HepG2 (cell line): ENCODE data around the gene TOR4A. TPM values are rescaled to one million over a fixed set of nuclear protein-coding genes. Genes with fewer than 3 reads are reported as not detected.
A peak's percentile ranks its signal among the peaks of the same experiment; 100 is the strongest.

ENCODE experiments used
- CBX1 ChIP-seq: IDR thresholded peaks from one replicate; pipeline ENCODE4 v1.6.1; 2016; ENCODE audit warnings: antibody characterized with exemption, low read depth
- FUBP1 ChIP-seq: sonication (generic); formaldehyde crosslinking; IDR thresholded peaks from 2 replicates; pipeline ENCODE4 v1.5.1; 2020; ENCODE audit warnings: missing genetic modification reagents, mild to moderate bottlenecking, borderline replicate concordance
- GATA4 ChIP-seq: sonication (generic); IDR thresholded peaks from 2 replicates; pipeline ENCODE4 v1.6.1; 2016; ENCODE audit warnings: antibody characterized with exemption, low read depth, borderline replicate concordance
- HINFP ChIP-seq: sonication (generic); formaldehyde crosslinking; IDR thresholded peaks from 2 replicates; pipeline ENCODE4 v1.4.0; 2020; ENCODE audit warnings: low read depth, mild to moderate bottlenecking, missing genetic modification reagents
- ISL2 ChIP-seq: sonication (generic); formaldehyde crosslinking; IDR thresholded peaks from 2 replicates; pipeline ENCODE4 v1.5.0; 2020; ENCODE audit warnings: missing genetic modification reagents
- SUZ12 ChIP-seq: fragments of 150-350 bp; IDR thresholded peaks from 2 replicates; pipeline ENCODE4 v1.6.1; 2014; ENCODE audit warnings: low read depth, low read length
- TMF1 ChIP-seq: sonication (generic); formaldehyde crosslinking; IDR thresholded peaks from 2 replicates; pipeline ENCODE4 v1.8.1; 2022; ENCODE audit warnings: low read depth, missing genetic modification reagents
- ZFAT ChIP-seq: sonication (generic); formaldehyde crosslinking; conservative IDR thresholded peaks from 2 replicates; pipeline ENCODE4 v1.8.1; 2023; ENCODE audit warnings: missing genetic modification reagents, inconsistent platforms
- ZNF121 ChIP-seq: sonication (generic); formaldehyde crosslinking; IDR thresholded peaks from 2 replicates; pipeline ENCODE4 v1.5.0; 2020; ENCODE audit warnings: mild to moderate bottlenecking, missing genetic modification reagents
- ZNF280D ChIP-seq: sonication (generic); formaldehyde crosslinking; IDR thresholded peaks from 2 replicates; pipeline ENCODE4 v1.5.1; 2020; ENCODE audit warnings: mild to moderate bottlenecking, missing genetic modification reagents
- ZNF792 ChIP-seq: IDR thresholded peaks from 2 replicates; pipeline ENCODE4 v1.6.1; 2016
- ZNF839 ChIP-seq: sonication (generic); formaldehyde crosslinking; IDR thresholded peaks from 2 replicates; pipeline ENCODE4 v1.4.0; 2020; ENCODE audit warnings: missing genetic modification reagents, mild to moderate bottlenecking, borderline replicate concordance
- polyA plus RNA-seq, 8 experiments: library from polyadenylated mRNA; depleted of rRNA in 3 of 8; stranded (reverse) in 7 of 8; unstranded in 1 of 8; fragments of >200 nt; fragmentation: Illumina TruSeq in 4 of 8; extraction: Trizol in 4 of 8; gene quantifications; 2 replicates each; pipeline versions ENCODE4 v1.2.1 to v1.2.3, GENCODE V29; 2011 to 2016; ENCODE audit warnings: low read depth in 4 of 8, missing spikeins in 1 of 8, mixed read lengths in 1 of 8; ENCODE audit not compliant: insufficient read depth in 1 of 8
- total RNA-seq, 5 experiments: library from RNA; depleted of rRNA; stranded (reverse); fragments of >200 nt; fragmentation: Illumina TruSeq; extraction: Trizol; gene quantifications; 2 replicates each; pipeline ENCODE4 v1.2.3, GENCODE V29; 2016; ENCODE audit warnings: low read depth in 1 of 5

The TOR4A gene
- total and polyA plus RNA-seq, 2 of the 13 experiments (the other 11 are each of a cell fraction or from before 2014, with no cell fraction given) = 11.1 to 14.2 TPM

- TF ChIP-seq ZNF280D (CRISPR knock-in tag) (no peak), ISL2 (CRISPR knock-in tag) (no peak), ZNF792 (no peak), ZNF839 (no peak), GATA4 (no peak), FUBP1 (CRISPR knock-in tag) (no peak), HINFP (CRISPR knock-in tag) (no peak), CBX1 (peak; percentile 14), SUZ12 (no peak), ZNF121 (CRISPR knock-in tag) (peak; percentile 68), TMF1 (CRISPR knock-in tag) (peak; percentile 64; the same call in 1 of the 2 replicates), ZFAT (CRISPR knock-in tag) (no peak)
Measured at GRCh38 chr9:137253717-137254623, 23.6 kb upstream of the TOR4A start (continued).
